Vagina (tissue), 2 donors: ENCODE results near the gene SH2D3C.

Experiments
- CTCF ChIP-seq, 3 experiments: fragments of 450-650 bp in 2 of 3; fragments of 200-600 bp in 1 of 3; sonication (generic) in 1 of 3; IDR thresholded peaks; one replicate each; pipeline ENCODE4 v1.5.1; 2017 to 2019; ENCODE audit warnings: antibody characterized with exemption in 3 of 3, mild to moderate bottlenecking in 2 of 3, moderate library complexity in 2 of 3
- POLR2A ChIP-seq, 2 donors: fragments of 450-650 bp; IDR thresholded peaks; one replicate each; pipeline ENCODE4 v1.6.1; 2017; ENCODE audit warnings: antibody characterized with exemption in 2 of 2, mild to moderate bottlenecking in 2 of 2, moderate library complexity in 2 of 2
- POLR2AphosphoS5 ChIP-seq, 2 donors: sonication (generic); formaldehyde crosslinking; IDR thresholded peaks; one replicate each; pipeline ENCODE4 v1.9.0; 2017; ENCODE audit warnings: antibody characterized with exemption in 2 of 2, mild to moderate bottlenecking in 2 of 2, low read depth in 1 of 2; ENCODE audit not compliant: insufficient read depth in 1 of 2

- TF ChIP-seq POLR2A (IDR thresholded peaks at IDR 0.05) (no peak), CTCF (IDR thresholded peaks at IDR 0.05) (no peak), POLR2AphosphoS5 (IDR thresholded peaks at IDR 0.05; ENCODE audit: insufficient read depth in 1 of 2, low read depth in 1 of 2) (no peak)
Observed at GRCh38 chr9:127769101-127769500, 9.4 kb downstream of the SH2D3C start.
